Peyer's patch (tissue), 4 donors: ENCODE results near the gene BCHE. TPM values are rescaled to one million over a fixed set of nuclear protein-coding genes. Genes with fewer than 3 reads are reported as not detected.

Source experiments
- DNase-seq, 3 donors: peaks; one replicate each; pipeline ENCODE4 v3.0.0-alpha.2; 2017 to 2019
- H3K27ac ChIP-seq, 4 donors: fragments of 200-600 bp; sonication (generic); one replicate each; pipeline ENCODE4 v1.5.1; 2016 to 2019
- H3K27me3 ChIP-seq, 2 donors: fragments of 200-600 bp; sonication (generic); one replicate each; pipeline ENCODE4 v1.5.1; 2019
- H3K36me3 ChIP-seq, 3 donors: fragments of 200-600 bp; sonication (generic); one replicate each; pipeline ENCODE4 v1.5.1; 2016 to 2019
- H3K4me1 ChIP-seq, 4 donors: fragments of 200-600 bp; sonication (generic); one replicate each; pipeline ENCODE4 v1.5.1; 2016 to 2019
- H3K4me3 ChIP-seq, 4 donors: fragments of 200-600 bp; sonication (generic); 1 replicate in 3 of 4; 2 replicates in 1 of 4; pipeline ENCODE4 v1.5.1; 2016 to 2019; ENCODE audit warnings: mild to moderate bottlenecking in 1 of 4
- H3K9me3 ChIP-seq, 4 donors: fragments of 200-600 bp; sonication (generic); one replicate each; pipeline ENCODE4 v1.5.1; 2016 to 2019; ENCODE audit warnings: mild to moderate bottlenecking in 1 of 4
- CTCF ChIP-seq, 6 experiments: fragments of 450-650 bp in 4 of 6; fragments of 200-600 bp in 2 of 6; sonication (generic) in 1 of 6; IDR thresholded peaks; one replicate each; pipeline ENCODE4 v1.5.1; 2017 to 2019; ENCODE audit warnings: antibody characterized with exemption in 6 of 6, mild to moderate bottlenecking in 3 of 6, moderate library complexity in 1 of 6
- POLR2A ChIP-seq, 2 donors: fragments of 450-650 bp; IDR thresholded peaks; one replicate each; pipeline ENCODE4 v1.5.1; 2017; ENCODE audit warnings: antibody characterized with exemption in 2 of 2, mild to moderate bottlenecking in 2 of 2, moderate library complexity in 2 of 2
- total RNA-seq, 4 donors: library from RNA; depleted of rRNA; stranded (reverse); fragments of >200 nt; gene quantifications; one replicate each; pipeline ENCODE4 v1.1.0, GENCODE V29; 2016

The BCHE gene
- total RNA-seq, 4 donors from 2014 or later = 0.67 to 5.0 (median 3.4) TPM

GRCh38 chr3:165744025-165744424 lies 93.2 kb downstream of the BCHE start:
- Histone ChIP-seq H3K4me1 (no peaks in the 10 kb centered on the region), H3K27ac (no peak overlapping the region), H3K27me3 (no peaks in the 10 kb centered on the region), H3K9me3 (no peaks in the 10 kb centered on the region), H3K36me3 (no peaks in the 10 kb centered on the region), H3K4me3 (no peak overlapping the region)
- DNase-seq = no peak
- TF ChIP-seq CTCF (IDR thresholded peaks at IDR 0.05) (no peak), POLR2A (IDR thresholded peaks at IDR 0.05) (no peak)

GRCh38 chr3:165742351-165742750 lies 94.9 kb downstream of the BCHE start:
- H3K4me1 ChIP-seq = no peaks in the 10 kb centered on the region
- no peaks in the 10 kb centered on the region for H3K36me3 ChIP-seq
- no peaks in the 10 kb centered on the region for H3K27me3 ChIP-seq
- DNase-seq = no peak
- no peak overlapping the region for H3K4me3 ChIP-seq
- H3K9me3 ChIP-seq = no peaks in the 10 kb centered on the region
- no peak for TF ChIP-seq CTCF (IDR thresholded peaks at IDR 0.05)
- no peak for TF ChIP-seq POLR2A (IDR thresholded peaks at IDR 0.05)
- H3K27ac ChIP-seq = no peak overlapping the region

GRCh38 chr3:165729756-165730155 lies 107.5 kb downstream of the BCHE start:
- TF ChIP-seq CTCF (IDR thresholded peaks at IDR 0.05) = no peak
- no peak for TF ChIP-seq POLR2A (IDR thresholded peaks at IDR 0.05)
- Histone ChIP-seq H3K9me3 (no peaks in the 10 kb centered on the region), H3K4me1 (no peaks in the 10 kb centered on the region), H3K4me3 (no peak overlapping the region), H3K36me3 (no peaks in the 10 kb centered on the region), H3K27me3 (no peaks in the 10 kb centered on the region), H3K27ac (no peak overlapping the region)
- DNase-seq = no peak

GRCh38 chr3:165728924-165729323 lies 108.3 kb downstream of the BCHE start:
- Histone ChIP-seq H3K36me3 (no peaks in the 10 kb centered on the region), H3K4me1 (no peaks in the 10 kb centered on the region), H3K27me3 (no peaks in the 10 kb centered on the region), H3K27ac (no peak overlapping the region), H3K4me3 (no peak overlapping the region), H3K9me3 (no peaks in the 10 kb centered on the region)
- TF ChIP-seq CTCF (IDR thresholded peaks at IDR 0.05) = no peak
- DNase-seq = no peak

- H3K9me3 ChIP-seq = no peaks in the 10 kb centered on the region
- TF ChIP-seq POLR2A (IDR thresholded peaks at IDR 0.05) (no peak), CTCF (IDR thresholded peaks at IDR 0.05) (no peak)
- H3K4me1 ChIP-seq = no peaks in the 10 kb centered on the region
- DNase-seq = no peak
- no peak overlapping the region for H3K4me3 ChIP-seq
- H3K27me3 ChIP-seq = no peaks in the 10 kb centered on the region
- H3K27ac ChIP-seq = no peak overlapping the region
- H3K36me3 ChIP-seq = no peaks in the 10 kb centered on the region
Observed at GRCh38 chr3:165725296-165725695, 111.9 kb downstream of the BCHE start.
